NT2/D1 (cell line): ENCODE results near the gene GSE1.

Experiments
- SUZ12 ChIP-seq: IDR thresholded peaks from 2 replicates; pipeline ENCODE4 v1.6.1; 2011; ENCODE audit not compliant: insufficient read length, insufficient read depth; ENCODE audit errors: extremely low read depth
- YY1 ChIP-seq: IDR thresholded peaks from 2 replicates; pipeline ENCODE4 v1.6.1; 2011; ENCODE audit not compliant: insufficient read length, insufficient read depth
- ZNF274 ChIP-seq: IDR thresholded peaks from 2 replicates; pipeline ENCODE4 v1.6.1; 2011; ENCODE audit warnings: mild to moderate bottlenecking, low read depth, low read length

DNA sequence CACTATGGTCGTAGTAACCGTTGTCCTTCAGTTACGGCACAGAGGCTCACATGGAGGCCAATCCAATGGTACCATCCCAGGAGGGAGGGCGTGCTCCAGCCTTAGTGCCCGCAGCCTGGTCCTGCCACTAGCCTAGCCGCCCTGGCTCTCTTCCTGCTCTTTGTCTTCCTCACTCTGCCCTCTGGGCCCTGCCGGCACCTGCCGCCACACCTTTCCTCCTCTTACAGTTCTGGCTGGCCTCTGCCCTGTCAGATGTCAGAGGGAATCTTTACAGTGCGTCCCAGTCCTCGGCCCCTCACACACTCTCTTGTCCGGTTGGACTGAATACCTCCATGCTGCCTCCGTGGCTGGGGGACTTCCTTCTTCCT, 52.2 kb downstream of the GSE1 start:
- TF ChIP-seq YY1 (no peak), SUZ12 (no peak), ZNF274 (no peak)
